Raji (cell line): ENCODE measurements around the gene PGP.

Experiments
- POLR2A ChIP-seq: IDR thresholded peaks from 2 replicates; pipeline ENCODE4 v1.6.1; 2011; ENCODE audit warnings: low read depth, low read length, control low read depth; ENCODE audit not compliant: insufficient read depth

Gene PGP

GRCh38 chr16:2238838-2239675, 24.4 kb upstream of the PGP start:
- TF ChIP-seq POLR2A: no peak

GRCh38 chr16:2238150-2238837, 23.7 kb upstream of the PGP start:
- TF ChIP-seq POLR2A: 0 out of 2 replicates have a peak, but pooled peaks have one; percentile 19

- TF ChIP-seq POLR2A: no peak
Measured at GRCh38 chr16:2237493-2238149, 23.0 kb upstream of the PGP start.

GRCh38 chr16:2237102-2237482, 22.5 kb upstream of the PGP start:
- no peak for TF ChIP-seq POLR2A

- no peak for TF ChIP-seq POLR2A
Measured at GRCh38 chr16:2236337-2237101, 21.9 kb upstream of the PGP start, which contains the start of gene DNASE1L2. TSS of gene DNASE1L2 (plus strand) at chr16:2236444. CDS start at chr16:2236817, 373 bp downstream.

- no peak for TF ChIP-seq POLR2A
Measured at GRCh38 chr16:2235695-2236336, 21.2 kb upstream of the PGP start.

- TF ChIP-seq POLR2A: no peak
Measured at GRCh38 chr16:2235234-2235651, 20.6 kb upstream of the PGP start.

- TF ChIP-seq POLR2A: no peak
Measured at GRCh38 chr16:2234813-2235170, 20.2 kb upstream of the PGP start.

- TF ChIP-seq POLR2A: no peak
Measured at GRCh38 chr16:2233872-2234812, 19.5 kb upstream of the PGP start.

- TF ChIP-seq POLR2A: no peak
Measured at GRCh38 chr16:2233046-2233775, 18.6 kb upstream of the PGP start.

GRCh38 chr16:2232094-2232990, 17.7 kb upstream of the PGP start:
- TF ChIP-seq POLR2A: no peak
